Measurements from ENCODE around the gene ELMO1.

Gene ELMO1

DNA sequence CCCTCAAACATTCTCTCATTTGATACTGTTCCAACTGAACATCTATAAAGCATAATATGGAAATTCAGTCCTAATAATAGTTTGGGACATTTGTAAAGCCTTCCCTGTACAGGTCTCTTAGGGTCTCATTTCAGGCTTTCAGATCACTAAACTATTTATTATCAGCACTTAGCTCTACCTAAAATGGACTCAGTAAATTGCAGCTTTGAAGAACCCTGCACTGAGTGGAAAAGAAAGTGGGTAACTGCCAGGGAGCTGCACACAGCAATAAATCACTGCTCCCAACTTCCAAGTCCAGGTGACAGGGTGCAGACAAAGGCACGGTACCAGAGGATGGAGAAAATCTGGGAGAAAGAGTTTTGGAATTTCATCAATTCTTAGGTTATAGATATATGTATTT is 559.5 kb downstream of the ELMO1 start:
- DNase-seq = no peak

DNA sequence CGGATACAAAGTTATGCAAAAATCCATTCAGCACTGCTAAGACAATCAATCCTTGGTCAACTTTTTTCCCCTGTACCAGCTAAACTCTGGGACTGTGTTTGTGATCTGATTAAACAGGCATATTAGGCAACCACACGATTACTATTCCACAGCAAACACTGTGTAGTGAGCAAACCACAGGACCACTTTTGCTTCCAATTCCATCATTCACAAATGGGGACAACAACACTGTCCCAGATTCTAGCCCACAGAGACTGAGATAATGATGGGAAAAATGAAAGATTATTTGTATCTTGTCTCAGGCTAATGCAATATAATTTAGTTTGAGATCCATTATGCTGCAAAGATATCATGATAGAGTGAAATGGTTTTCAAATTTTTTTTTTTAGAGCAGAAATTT is 560.7 kb downstream of the ELMO1 start:
- no peak for DNase-seq

DNA sequence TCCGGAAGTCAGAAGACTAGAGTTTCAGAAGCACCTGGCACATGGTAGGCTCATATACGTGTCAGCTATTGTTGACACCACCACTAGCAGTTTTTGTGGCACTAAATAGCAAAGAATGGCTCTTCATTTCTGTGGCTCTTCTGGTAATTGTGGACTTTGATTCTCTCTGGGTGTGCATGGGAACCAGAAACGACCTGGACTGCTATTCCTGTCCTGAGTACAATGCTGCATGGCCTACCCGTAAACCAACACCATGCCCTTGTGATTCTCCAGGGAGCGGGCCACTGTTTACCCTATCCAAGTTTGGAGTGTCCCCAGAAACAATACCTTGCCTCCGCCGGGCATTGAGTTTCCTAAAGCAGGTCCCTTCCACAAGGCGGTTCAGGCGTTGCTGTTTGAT is 561.4 kb downstream of the ELMO1 start:
- no peak for DNase-seq

DNA sequence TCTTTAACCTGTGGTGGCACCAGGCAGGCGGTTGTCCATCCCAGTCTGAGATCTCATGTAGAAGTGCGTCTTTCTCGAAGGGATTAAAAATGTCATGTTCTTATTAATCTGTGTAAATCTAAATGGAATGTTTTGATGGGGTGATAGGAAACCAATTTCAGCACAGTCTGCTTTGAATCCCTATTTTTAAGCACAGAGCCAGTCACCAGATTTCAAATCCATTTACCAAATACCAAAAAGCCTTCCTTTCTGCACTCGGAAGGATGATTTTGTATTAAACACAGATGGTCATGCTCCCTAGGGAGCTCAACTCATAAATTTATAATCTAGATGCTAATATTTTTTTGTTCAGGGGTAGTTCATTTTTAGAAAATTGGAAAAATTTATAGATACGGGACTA is 563.8 kb downstream of the ELMO1 start:
- no peak for DNase-seq

DNA sequence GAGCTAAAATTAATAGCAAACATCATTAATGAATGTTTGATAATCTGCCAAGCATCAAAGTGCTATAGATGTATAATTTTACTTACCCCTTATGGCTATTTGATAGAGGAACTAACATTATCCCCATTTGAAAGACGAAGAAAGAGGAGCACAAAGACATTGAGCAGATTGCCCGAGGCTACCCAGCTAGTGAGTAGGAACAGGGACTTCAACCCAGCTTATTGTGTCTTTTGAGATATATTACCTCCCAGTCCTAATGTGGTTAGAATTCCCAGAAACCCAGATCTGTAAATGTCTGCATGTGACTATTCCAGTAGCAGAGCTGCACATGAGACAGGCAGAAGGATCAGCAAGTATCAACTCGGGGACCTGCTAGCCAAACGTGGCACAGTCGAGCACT is 564.3 kb downstream of the ELMO1 start:
- no peak for DNase-seq

DNA sequence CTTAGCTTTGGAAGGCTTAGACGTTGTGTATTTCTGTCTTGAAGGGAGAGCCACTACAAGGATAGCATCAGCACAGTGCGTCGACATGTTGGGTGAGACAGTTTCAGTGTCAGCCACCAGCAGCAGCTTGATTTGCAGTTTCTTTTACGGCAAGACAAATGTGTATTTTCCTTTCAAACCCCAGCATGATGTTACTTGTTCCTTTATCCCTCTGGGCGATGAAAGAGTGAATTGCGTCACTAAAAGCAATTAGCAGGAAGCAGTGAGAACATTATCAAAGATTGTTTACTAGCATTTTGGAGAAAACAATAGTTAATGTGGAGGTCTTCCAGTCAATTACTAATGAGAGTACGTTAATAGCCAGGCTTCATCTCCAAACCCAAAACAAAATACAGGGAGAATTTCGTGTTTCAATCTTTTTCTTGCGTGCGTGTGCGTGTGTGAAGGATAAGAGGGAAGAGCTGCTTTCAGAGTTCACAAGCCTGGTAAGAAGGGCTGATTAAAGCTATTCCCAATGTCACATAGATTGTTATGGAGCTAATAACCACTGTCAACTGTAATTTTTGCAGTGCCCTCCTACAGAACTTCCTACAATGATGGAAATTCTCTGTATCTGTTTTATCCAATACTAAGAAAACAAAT is 567.3 kb downstream of the ELMO1 start:
- DNase-seq = no peak

DNA sequence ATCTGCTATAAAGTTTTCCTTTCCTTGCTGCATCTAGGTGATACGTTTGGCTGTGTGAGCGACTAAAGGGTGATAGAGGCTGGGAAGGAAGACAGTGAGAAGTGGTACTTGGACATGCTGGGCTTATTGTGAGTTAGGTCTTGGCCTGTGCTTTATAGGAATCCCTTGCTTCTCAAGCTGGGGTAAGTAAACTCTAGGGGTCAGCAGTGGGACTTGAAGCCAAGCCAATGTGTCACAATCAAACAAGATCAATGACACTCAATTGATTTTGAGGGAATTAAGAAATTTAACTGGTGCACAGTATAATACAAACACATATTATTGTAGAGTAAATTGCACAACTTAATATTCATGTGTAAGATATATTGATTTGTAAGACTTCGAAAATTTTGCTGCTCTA is 568.6 kb downstream of the ELMO1 start:
- DNase-seq = no peak

DNA sequence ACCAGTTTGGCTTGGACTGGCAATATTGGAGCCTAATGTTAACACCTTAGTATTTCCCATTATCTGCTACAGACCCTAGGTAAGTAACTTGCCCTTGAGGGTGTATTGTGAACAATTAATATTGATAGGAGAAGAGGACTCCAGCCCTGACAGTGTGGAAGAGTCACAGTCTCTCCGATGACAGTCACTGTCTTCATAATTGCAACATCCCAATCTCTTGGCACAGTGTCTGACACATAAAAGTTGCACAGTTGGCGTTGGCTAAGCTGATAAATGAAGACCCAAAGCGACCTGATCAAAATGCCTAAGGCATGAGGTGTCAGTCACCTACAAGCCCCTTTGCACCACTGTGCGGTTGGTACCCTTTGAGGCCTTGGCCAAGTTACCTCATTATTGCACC is 569.6 kb downstream of the ELMO1 start:
- no peak for DNase-seq

DNA sequence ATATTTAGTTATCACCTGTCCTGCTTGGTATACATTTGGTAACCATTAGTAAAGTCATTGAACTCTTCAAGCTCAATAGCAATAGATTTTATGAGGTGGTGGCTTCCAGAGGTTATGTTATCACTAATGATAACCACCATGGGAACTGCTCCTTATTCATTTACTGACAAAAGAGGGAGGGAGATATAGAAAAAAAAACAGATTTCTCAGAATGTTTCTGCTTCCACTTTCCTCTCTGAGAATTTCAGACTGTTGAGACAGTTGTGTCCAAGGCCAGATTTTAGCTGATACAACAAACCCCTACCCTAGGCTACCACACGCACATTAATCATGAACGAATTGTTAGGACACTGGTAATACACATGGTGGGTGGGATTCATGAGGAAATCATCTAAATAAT is 570.4 kb downstream of the ELMO1 start:
- no peak for DNase-seq

DNA sequence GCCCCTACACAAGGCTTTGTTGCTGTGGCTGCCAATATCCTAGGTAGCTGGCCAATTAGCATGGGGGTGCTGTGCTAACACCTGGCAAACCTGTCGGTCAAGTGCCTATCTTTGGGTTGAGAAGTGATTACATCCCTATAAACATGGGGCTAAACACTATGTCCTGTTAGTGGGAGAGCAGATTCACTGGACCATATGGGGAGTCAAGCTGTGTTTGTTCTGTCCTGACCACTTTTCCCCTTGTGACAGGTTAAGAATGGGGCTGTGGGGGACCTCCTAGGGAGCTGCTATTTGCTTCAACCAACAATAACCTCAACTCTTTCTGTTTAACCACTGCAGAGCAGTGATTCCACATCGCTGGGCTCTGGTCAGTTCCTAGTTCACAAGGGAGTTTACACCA is 572.9 kb downstream of the ELMO1 start:
- DNase-seq = no peak

DNA sequence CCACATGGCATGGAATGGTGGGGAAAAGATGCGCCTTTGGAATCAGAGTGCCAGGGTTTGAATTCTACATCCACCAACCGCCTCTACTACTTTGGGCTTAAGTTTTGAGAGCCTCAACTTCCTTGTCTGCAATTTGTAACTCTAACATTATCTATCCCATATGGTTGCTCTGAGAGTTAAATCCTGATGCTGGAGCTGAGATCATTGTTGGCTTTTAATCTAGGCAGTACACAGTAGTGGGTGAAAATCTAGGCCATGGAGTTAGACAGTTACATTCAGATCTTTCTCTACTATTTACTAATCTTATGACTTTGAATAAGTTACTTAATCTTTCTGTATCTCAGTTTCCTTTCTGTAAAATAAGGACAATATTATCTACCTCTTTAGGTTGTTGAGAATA is 574.6 kb downstream of the ELMO1 start:
- DNase-seq = no peak

DNA sequence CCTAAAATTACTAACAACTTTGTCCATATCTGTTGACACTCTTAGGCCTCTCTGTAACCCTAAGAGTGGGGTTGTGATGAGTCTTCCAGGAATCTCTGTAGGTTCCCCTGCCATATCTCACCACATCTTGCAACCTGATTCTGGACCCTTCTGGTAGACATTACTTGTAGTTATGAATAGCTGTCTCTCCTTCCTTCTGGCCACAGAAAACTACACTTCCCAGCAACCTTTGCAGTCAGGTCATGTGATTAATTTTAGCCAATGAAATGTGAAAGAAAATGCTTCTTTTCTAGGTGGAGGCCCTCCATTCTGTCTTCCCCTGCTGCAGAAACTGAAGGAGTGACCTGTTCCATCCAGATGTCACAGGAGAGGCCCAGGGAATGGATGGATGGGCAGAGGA is 576.8 kb downstream of the ELMO1 start:
- DNase-seq = no peak

DNA sequence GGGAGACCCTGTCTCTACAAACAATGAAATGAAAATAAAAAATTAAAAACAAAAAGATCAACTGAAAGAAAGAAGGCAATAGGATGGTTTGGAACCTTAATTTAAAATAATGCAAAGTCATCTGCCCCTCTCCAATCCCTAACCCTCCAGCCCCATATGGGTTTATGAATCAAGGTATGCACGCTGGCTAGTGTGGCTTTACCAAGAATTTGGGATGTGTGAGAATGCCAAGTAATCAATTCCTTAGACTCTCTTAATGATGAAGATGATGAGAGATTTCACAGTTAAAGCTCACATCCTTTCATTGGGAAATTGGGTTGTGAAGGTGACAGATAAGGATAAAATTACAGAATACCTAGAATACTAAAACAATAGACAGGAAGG is 577.3 kb downstream of the ELMO1 start:
- DNase-seq = no peak

DNA sequence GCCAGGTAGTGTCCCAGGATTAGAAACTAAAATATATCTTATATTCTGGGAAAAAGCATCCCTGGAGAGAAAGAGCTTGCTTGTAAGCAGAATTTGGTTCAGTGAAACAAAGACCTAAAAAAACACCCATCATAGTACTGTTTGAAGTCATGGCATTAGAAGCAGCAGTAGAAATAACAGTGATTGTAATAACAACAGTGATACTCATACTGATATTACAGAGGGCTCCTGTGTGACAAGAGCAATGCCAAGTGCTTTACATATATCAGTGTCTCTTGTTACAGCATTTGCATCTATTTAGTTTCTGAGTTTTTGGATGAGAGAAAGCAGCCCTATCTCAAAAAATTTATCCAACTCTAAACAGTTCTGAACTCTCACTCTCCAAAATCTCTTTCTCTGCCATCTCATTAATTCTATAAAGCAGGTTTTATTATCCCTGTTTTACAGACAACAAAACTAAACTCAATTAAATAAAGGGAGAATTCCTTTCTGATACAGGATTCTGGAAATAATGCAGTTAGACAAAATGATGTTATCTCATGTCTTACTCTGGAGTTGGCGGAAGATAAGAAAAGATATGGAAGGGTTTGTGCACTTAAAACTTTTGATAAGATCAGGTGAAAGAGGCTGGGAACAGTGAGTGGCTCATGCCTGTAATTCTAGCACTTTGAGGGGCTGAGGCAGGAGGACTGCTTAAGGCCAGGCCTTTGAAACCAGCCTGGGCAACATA is 577.9 kb downstream of the ELMO1 start:
- no peak for DNase-seq

DNA sequence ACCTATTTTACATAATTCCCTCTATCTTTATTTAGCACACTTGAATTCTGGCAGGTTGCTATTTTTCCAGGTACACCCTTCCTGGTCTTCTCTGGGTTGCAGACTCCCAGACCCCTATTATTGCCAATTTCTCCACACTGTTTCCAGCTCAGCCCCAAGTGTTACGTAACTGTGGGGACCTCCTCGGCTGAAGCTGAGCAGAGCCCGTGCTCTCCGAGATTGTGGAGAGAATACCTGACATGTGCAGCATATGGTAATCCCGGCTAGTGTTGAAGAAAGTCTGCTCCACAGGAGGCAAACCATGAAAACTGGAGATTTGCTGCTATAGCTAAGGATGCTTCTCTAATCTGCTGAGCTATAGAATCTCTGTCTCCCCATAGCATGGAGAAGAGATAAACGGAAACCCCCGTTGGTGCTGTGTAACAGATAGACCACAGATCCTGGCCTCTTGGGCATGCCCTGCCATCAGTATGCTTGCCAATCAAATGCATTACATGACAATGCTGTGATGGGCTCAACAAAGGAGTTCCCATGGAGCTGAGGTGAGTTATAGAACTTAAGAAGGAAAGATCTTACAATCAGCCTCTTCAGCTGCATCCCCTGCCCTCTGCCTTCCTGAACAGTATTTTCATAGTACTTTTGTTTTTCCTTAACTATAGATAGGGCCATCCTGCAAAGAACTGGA is 579.8 kb downstream of the ELMO1 start:
- DNase-seq = no peak

DNA sequence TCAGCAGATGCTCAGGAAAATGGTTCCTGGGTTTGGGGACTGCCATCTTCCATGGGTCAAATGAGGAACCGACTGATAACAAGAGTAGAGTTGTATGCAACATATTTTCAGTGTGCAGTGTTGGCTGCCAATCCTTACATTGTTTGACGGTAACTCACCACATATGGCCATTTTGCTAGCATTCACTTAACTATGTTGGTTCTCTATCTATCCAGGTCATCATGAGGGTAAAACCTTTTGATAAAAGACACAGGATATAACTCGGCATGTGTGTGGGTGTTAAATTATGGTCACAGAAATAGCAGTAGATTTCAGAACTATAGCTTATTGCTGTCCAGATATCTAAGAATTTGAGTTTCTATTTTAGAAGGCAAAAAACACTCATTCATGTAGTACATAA is 583.6 kb downstream of the ELMO1 start:
- DNase-seq = no peak

DNA sequence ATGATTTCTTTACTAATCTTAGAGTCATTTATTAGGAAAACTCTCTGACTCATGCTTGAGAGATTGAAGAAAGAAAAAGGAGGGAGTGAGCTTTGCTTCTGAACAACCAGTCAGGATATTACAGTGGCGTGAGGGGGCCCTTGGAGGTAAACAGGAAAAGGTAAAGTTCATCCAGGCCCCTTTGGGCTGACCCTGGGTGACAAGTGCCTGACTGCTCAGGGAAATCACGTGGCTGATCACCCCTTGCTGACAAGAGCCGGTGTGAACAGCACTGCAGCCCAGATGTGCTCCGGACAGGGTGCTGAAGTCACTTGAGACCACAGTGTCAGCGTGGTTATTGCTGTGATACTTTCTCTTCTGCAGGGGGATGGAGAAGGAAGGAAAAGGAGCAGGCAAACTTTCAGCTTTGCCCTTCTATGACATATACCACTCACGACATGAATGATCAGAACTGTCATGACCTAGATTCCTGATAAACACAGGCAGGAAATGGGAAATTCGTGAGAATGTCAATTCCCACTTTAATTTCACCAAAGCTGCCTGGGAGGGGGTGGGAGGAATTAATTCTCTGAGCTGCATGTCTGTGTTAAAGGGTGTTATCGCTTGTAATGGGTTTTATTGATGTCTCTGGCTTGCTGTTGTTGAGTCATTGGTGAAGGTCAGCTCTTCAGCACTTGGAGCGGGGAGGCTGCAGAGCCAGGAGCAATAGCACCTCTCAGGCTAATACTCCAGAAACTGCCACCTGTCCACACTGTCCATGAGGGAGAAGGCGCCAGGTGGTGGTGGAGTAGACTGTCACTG is 584.6 kb downstream of the ELMO1 start:
- no peak for DNase-seq

DNA sequence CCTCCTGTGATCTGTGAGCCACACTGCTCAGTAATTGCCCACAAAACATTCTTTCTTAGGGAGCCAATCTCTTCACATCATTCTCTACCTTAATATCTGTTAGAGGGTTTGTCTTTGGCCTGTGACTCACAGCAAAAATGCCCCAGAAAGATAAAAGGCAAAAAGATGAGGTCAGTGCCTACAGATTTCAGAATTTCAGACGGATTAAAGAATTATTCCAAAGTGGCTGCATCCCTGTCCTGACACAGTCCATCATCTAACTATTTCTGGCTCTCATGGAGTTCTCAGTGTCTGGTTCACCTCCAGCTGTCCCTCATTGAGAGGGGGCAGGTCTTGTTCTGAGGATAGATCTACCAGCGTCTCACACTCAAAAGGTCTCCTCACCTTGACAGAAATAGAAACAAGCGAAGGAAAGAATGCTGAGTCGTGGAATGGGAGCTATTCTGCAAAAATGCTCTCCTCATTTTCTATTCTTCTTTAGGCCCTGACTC is 585.8 kb downstream of the ELMO1 start:
- no peak for DNase-seq

DNA sequence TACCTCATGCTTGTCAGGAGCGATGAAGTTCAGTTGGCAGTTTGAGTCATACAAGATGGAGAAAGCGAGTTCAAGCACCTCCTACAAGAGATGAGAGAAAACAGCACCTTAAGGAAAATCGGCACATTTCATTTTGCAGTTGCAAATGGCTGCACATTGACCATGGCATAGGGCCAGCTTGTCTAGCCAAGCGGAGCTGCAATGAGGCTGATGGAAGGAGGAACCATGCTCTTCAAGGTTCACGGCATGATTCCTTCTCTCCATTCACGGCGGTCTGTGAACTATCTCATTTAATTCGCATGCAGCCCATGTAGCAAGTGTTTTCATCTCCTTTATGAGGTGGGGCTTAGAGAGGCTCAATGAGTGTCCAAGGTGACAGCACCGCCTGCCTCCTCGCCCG is 587.0 kb downstream of the ELMO1 start:
- no peak for DNase-seq

DNA sequence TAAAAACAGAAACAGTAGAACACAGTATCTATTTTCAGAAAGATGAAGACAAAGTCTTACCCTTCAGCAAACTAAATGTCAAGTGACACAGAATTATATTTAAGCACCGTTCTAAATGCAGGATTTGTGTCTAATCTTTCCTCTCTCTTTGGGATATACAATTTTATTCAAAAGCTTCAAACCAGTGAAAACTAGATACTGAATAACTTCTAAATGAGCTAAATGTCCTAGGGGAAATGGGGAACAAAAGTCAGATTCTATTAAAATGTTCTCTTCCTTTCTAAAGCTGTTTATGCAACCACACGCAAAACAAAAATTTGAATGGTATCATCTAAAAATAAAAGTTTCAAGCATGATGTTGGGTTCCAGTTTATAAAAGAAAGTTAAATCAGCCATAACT is 588.0 kb downstream of the ELMO1 start:
- no peak for DNase-seq

DNA sequence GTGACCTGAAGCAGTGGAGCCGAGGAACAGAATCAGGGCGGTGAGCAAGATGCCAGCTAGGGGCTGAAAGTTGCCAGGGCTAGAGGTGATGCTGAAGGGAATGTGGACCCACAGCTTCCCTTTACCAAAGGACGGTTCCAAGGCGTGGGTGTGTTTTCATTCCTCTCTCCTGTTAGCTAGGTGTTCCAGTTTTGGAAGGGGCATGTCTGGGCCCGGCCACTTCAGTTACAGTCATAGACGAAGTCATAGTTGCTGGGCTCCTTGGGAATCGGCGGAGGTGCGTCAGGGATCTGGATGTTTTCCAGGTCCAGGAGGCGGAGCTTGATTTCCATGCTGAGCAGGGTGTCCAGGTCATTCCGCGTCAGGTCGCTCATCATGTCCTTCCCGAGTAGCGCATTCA is 593.3 kb downstream of the ELMO1 start:
- no peak for DNase-seq

DNA sequence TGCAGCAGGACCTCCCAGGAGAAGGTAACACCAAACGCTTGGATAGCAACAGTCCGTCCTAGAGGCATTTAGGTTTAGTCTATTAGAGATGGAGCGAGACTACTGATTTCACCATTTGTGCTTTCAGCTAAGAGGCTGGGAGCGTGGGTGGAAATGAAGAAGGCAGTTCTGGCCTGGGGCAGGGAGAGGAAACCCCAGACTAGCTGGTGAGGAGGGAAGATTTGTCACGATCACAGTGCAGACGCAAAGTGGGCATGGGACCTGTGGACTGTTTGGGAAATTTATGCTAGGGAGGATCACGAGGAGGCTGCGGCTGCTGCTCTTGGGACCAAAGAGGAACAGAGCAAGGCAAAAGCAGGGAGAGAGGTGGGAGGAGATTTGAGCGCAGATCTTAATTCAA is 594.0 kb downstream of the ELMO1 start:
- no peak for DNase-seq

DNA sequence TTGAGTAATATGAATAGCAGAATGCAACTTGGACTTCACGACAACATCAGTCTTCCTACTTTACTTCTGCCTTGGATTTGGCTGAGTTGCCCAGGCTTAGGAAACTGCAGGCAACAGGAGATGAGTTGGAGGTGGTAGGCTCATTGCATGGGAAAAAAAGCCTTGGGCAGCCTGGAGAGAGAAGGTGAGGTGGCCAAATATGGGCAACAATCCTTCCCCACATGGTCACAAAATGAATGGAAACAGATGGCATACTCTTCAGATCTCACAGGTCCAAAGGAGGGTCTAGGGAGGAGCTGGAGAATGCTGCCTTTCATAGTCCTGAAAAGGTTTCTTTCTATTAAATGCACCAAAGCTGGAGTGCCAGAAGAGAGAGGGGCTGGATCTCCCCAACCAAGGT is 595.7 kb downstream of the ELMO1 start:
- DNase-seq = no peak

DNA sequence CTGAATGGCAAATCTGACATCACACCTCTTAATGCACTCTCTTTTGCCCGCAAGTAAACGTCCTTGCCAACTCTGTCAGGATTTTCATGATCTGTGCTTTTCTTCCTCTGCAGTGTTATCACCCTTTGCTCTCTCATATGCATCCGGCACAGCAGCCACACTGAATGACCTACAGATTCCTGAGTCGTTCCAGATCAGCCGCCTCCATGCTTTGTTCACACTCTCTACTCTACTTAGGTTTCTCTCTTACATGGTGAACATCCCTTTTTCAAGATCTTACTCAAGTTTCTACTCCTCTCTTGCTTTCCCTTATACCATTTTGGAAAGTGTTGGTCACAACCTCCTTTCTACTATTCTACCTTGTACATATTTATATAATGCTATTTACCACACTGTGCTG is 596.6 kb downstream of the ELMO1 start:
- DNase-seq = no peak

All from 8988T (cell line).